Ovary (tissue), 9 donors: Measurements from ENCODE around the gene MYOZ3. TPM values are rescaled to one million over a fixed set of nuclear protein-coding genes. Genes with fewer than 3 reads are reported as not detected.

Source experiments
- DNase-seq, 5 donors: peaks; one replicate each; pipeline ENCODE4 v3.0.0-alpha.2; 2019 to 2020
- H3K27ac ChIP-seq, 2 donors: fragments of 200-600 bp; one replicate each; pipeline versions ENCODE4 v1.5.1 to v1.8.0; 2019 to 2022
- H3K27me3 ChIP-seq: fragments of 200-600 bp; one replicate; pipeline ENCODE4 v1.8.0; 2022
- H3K36me3 ChIP-seq: fragments of 200-600 bp; sonication (generic); one replicate; pipeline ENCODE4 v1.5.1; 2019
- H3K4me1 ChIP-seq: one replicate; pipeline ENCODE4 v1.8.1; 2013; ENCODE audit warnings: mild to moderate bottlenecking, moderate library complexity; ENCODE audit not compliant: insufficient read depth
- H3K4me3 ChIP-seq: fragments of 200-600 bp; sonication (generic); one replicate; pipeline ENCODE4 v1.5.1; 2017
- H3K9me3 ChIP-seq, 2 donors: fragments of 200-600 bp in 1 of 2; sonication (generic) in 1 of 2; one replicate each; pipeline versions ENCODE4 v1.5.1 to v1.8.1; 2013 to 2019; ENCODE audit warnings: mild to moderate bottlenecking in 1 of 2, moderate library complexity in 1 of 2
- EP300 ChIP-seq: sonication (generic); formaldehyde crosslinking; IDR thresholded peaks from one replicate; pipeline ENCODE4 v1.6.1; 2017; ENCODE audit warnings: antibody characterized with exemption
- POLR2A ChIP-seq: fragments of 450-650 bp; IDR thresholded peaks from one replicate; pipeline ENCODE4 v1.6.1; 2017; ENCODE audit warnings: antibody characterized with exemption, mild to moderate bottlenecking, moderate library complexity
- WGBS, 3 donors: extraction: QIAGEN DNeasy Blood & Tissue Kit in 1 of 3; methylation state at CpG; one replicate each; pipeline versions ENCODE4 v1.1.5 to v1.1.7; 2013 to 2017; 5-methylcytosine and 5-hydroxymethylcytosine counted together
- intact Hi-C, 4 donors: fragments of 100-400 bp; cut with DNase I; formaldehyde crosslinking; loops; one replicate each; pipeline versions ENCODE4 v1.11.0 to v1.15.1; 2022 to 2023
- polyA plus RNA-seq, 2 donors: library from polyadenylated mRNA; stranded (reverse); fragments of 200-250 nt in 1 of 2; fragments of 350-450 nt in 1 of 2; fragmentation: Illumina TruSeq in 1 of 2; extraction: RNeasy Lipid Tissue Mini Kit (QIAGEN cat#74804) in 1 of 2; gene quantifications; one replicate each; pipeline ENCODE4 v1.2.3, GENCODE V29; 2013 to 2014
- total RNA-seq, 7 donors: library from RNA; depleted of rRNA in 2 of 7; stranded (reverse); fragments of >200 nt in 2 of 7; fragmentation: NEBNext Ultra II Directional in 3 of 7; extraction: Animal tissue kit (Norgen Biotek cat#: 25700) in 3 of 7; gene quantifications; one replicate each; pipeline versions ENCODE4 v1.1.0 to v1.2.4, GENCODE V29; 2016 to 2023
- TF ChIP-seq, protein P1 (sequence below), 3 donors: fragments of 450-650 bp in 2 of 3; fragments of 200-600 bp in 1 of 3; IDR thresholded peaks; one replicate each; pipeline versions ENCODE4 v1.5.1 to v1.8.0; 2016 to 2022; ENCODE audit warnings: antibody characterized with exemption in 3 of 3, mild to moderate bottlenecking in 1 of 3
- donor health status: DM: no; HTN: no; CAD: no; lungs with moderate emphysema.
- donor health status: DM: no; HTN: no; CAD: no.
- donor health status: Bipolar disorder and iron deficiency.
- donor health status: DM: yes; HTN: yes; CAD: no.
- donor health status: DM: no; HTN: no; CAD: no.
- donor health status: DM: yes; HTN: yes; CAD: no.

Gene MYOZ3
- total and polyA plus RNA-seq, 9 donors: 0.36 to 2.7 (median 1.6) TPM

DNA sequence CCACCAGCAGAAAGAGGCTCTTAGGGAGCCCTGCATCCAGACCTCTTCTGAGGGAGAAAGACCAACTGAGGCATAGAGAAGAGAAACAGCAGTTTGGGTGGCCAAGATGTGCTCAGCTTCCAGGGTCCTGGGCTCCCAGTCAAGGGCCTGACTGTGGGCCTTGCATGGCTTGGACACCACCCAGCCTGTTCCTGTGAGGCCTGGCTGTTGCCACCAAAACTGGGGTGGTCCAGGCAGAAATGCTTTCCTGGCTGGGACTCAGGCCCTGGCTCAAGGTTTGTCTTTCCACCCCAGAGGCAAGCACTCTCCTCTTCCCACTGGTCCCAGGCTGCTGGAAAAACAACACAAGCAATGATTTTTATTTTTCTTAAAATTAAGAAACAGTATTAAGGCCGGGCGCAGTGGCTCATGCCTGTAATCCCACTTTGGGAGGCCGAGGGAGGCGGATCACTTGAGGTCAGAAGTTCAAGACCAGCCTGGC, 13.3 kb downstream of the MYOZ3 start:
- intact Hi-C loops: no loop called here
- H3K9me3 ChIP-seq: no peaks in the 10 kb centered on the region
- WGBS, 3 donors: 18 to 36% (median 18%) methylated on average over 4 of the region's 4 CpGs
- no peaks in the 10 kb centered on the region for H3K36me3 ChIP-seq
- peak in 2 of 5 donors; percentile 47 to 58 for DNase-seq
- H3K4me3 ChIP-seq: no peak overlapping the region
- no peaks in the 10 kb centered on the region for H3K27me3 ChIP-seq
- H3K27ac ChIP-seq: peak overlapping the region; percentile 20 to 35
- TF ChIP-seq EP300 (no peak), POLR2A (no peak)
- TF ChIP-seq, protein P1, sequence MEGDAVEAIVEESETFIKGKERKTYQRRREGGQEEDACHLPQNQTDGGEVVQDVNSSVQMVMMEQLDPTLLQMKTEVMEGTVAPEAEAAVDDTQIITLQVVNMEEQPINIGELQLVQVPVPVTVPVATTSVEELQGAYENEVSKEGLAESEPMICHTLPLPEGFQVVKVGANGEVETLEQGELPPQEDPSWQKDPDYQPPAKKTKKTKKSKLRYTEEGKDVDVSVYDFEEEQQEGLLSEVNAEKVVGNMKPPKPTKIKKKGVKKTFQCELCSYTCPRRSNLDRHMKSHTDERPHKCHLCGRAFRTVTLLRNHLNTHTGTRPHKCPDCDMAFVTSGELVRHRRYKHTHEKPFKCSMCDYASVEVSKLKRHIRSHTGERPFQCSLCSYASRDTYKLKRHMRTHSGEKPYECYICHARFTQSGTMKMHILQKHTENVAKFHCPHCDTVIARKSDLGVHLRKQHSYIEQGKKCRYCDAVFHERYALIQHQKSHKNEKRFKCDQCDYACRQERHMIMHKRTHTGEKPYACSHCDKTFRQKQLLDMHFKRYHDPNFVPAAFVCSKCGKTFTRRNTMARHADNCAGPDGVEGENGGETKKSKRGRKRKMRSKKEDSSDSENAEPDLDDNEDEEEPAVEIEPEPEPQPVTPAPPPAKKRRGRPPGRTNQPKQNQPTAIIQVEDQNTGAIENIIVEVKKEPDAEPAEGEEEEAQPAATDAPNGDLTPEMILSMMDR (IDR thresholded peaks at IDR 0.05): no peak
- peaks cover 12% of the 10 kb centered on the region for H3K4me1 ChIP-seq

DNA sequence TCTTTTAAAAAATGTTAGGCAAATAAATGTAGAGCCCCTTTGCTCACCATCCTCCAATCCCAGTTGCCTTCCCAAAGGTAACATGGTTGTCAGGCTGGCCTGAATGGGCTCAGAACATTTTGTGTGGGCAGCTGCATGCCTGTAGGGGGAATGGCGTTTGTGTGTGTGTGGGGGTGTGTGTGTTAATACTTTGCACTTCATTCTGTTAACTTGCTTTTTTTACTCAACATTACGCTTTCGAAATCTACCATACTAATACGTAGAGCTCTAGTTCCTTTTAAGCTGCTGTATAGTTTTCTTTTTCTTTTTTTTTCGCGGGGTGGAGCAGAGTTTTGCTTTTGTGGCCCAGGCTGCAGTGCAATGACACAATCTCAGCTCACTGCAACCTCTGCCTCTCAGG, 14.0 kb downstream of the MYOZ3 start:
- TF ChIP-seq EP300: no peak
- TF ChIP-seq, protein P1 (IDR thresholded peaks at IDR 0.05): no peak
- no peak for TF ChIP-seq POLR2A
- H3K4me1 ChIP-seq: peaks cover 12% of the 10 kb centered on the region
- intact Hi-C loops: no loop called here
- no peak for DNase-seq
- no peaks in the 10 kb centered on the region for H3K27me3 ChIP-seq
- WGBS, 3 donors: 70 to 81% (median 71%) methylated on average over 6 of the region's 6 CpGs
- no peak overlapping the region for H3K4me3 ChIP-seq
- no peak overlapping the region for H3K27ac ChIP-seq
- no peaks in the 10 kb centered on the region for H3K9me3 ChIP-seq
- no peaks in the 10 kb centered on the region for H3K36me3 ChIP-seq

GRCh38 chr5:150676578-150676977, 15.5 kb downstream of the MYOZ3 start:
- TF ChIP-seq EP300: no peak
- TF ChIP-seq, protein P1 (IDR thresholded peaks at IDR 0.05): no peak
- no peak for TF ChIP-seq POLR2A
- Histone ChIP-seq H3K36me3 (no peaks in the 10 kb centered on the region), H3K9me3 (no peaks in the 10 kb centered on the region), H3K27me3 (no peaks in the 10 kb centered on the region), H3K4me1 (peaks cover 10% of the 10 kb centered on the region), H3K4me3 (no peak overlapping the region), H3K27ac (no peak overlapping the region)
- 91 to 93% (median 92%) methylated on average over 9 of the region's 9 CpGs for WGBS, 3 donors
- no peak for DNase-seq
- intact Hi-C loops: no loop called here

DNA sequence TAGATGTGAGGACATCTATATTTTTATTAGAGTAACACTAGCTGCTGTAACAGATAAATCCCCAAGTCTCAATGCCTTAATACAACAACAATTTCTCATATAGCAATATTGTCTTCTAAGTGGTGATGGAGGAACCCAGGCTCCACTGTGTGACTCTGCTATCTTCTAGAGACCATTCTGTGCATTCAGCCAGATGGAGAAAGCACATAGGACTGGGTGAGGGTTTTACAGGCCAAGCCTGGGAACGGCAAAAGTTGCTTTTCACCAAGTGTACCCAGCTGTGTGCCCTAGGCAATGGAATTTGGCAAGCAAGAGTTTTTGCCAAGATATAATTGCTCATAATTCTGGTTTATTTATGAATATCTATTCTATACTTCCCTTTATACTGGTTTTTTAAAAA, 28.1 kb downstream of the MYOZ3 start:
- intact Hi-C loops: no loop called here
- DNase-seq: no peak
- H3K27ac ChIP-seq: no peak overlapping the region
- no peaks in the 10 kb centered on the region for H3K27me3 ChIP-seq
- no peak overlapping the region for H3K4me3 ChIP-seq
- WGBS, 3 donors: 74 to 89% (median 78%) methylated on average over 1 of the region's 1 CpG
- no peaks in the 10 kb centered on the region for H3K9me3 ChIP-seq
- TF ChIP-seq, protein P1 (IDR thresholded peaks at IDR 0.05): no peak
- no peaks in the 10 kb centered on the region for H3K36me3 ChIP-seq
- no peaks in the 10 kb centered on the region for H3K4me1 ChIP-seq

GRCh38 chr5:150690760-150691159, 29.7 kb downstream of the MYOZ3 start:
- no peak for DNase-seq
- H3K4me1 ChIP-seq: no peaks in the 10 kb centered on the region
- H3K9me3 ChIP-seq: no peaks in the 10 kb centered on the region
- TF ChIP-seq POLR2A (no peak), EP300 (no peak)
- TF ChIP-seq, protein P1 (IDR thresholded peaks at IDR 0.05): no peak
- H3K36me3 ChIP-seq: no peaks in the 10 kb centered on the region
- no peak overlapping the region for H3K4me3 ChIP-seq
- 58 to 67% (median 59%) methylated on average over 6 of the region's 6 CpGs for WGBS, 3 donors
- no peaks in the 10 kb centered on the region for H3K27me3 ChIP-seq
- no peak overlapping the region for H3K27ac ChIP-seq
- intact Hi-C loops: no loop called here
